ENCODE measurements around the gene DLK2.

The DLK2 gene

DNA sequence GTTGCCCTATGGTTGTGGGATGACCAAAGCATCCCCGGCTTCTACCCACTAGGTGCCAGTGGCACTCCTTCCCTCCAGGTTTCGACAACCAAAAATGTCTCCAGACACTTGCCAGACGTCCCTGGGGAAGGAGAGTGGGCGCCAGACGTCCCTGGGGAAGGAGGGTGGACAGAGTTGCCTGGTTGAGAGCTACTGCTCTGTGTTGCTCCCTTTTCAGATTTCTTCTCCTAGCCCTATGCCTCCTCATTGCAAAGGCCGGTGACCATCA lies 41.7 kb upstream of the DLK2 start:
- no peaks in the 10 kb centered on the region for H3K9me3 ChIP-seq (replicated peaks; ENCODE audit: insufficient read depth, low read length)
- TF ChIP-seq EZH2phosphoT487 (IDR thresholded peaks at IDR 0.05; ENCODE audit: low read length): no peak
- no peak for TF ChIP-seq EZH2 (optimal IDR thresholded peaks at IDR 0.05; ENCODE audit: low read depth, low read length)
- TF ChIP-seq, protein P1, sequence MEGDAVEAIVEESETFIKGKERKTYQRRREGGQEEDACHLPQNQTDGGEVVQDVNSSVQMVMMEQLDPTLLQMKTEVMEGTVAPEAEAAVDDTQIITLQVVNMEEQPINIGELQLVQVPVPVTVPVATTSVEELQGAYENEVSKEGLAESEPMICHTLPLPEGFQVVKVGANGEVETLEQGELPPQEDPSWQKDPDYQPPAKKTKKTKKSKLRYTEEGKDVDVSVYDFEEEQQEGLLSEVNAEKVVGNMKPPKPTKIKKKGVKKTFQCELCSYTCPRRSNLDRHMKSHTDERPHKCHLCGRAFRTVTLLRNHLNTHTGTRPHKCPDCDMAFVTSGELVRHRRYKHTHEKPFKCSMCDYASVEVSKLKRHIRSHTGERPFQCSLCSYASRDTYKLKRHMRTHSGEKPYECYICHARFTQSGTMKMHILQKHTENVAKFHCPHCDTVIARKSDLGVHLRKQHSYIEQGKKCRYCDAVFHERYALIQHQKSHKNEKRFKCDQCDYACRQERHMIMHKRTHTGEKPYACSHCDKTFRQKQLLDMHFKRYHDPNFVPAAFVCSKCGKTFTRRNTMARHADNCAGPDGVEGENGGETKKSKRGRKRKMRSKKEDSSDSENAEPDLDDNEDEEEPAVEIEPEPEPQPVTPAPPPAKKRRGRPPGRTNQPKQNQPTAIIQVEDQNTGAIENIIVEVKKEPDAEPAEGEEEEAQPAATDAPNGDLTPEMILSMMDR (IDR thresholded peaks at IDR 0.05; ENCODE audit: low read length): no peak
- H3K4me3 ChIP-seq (ENCODE audit: low read length): no peak overlapping the region
- H3K4me1 ChIP-seq (ENCODE audit: low read length): no peaks in the 10 kb centered on the region
- no peak overlapping the region for H3K9ac ChIP-seq (ENCODE audit: low read length)
- no peaks in the 10 kb centered on the region for H3K27me3 ChIP-seq (replicated peaks; ENCODE audit: insufficient read depth, low read length)
- no peaks in the 10 kb centered on the region for H4K20me1 ChIP-seq (ENCODE audit: insufficient read depth, low read length)
- H2AFZ ChIP-seq (ENCODE audit: low read length): no peak overlapping the region
- no peaks in the 10 kb centered on the region for H3K9me2 ChIP-seq (replicated peaks; ENCODE audit: insufficient read depth, low read length)
- 0 out of 2 replicates have a peak, but pooled peaks cover 3% of the 10 kb centered on the region for H3K36me3 ChIP-seq (replicated peaks; ENCODE audit: insufficient read depth, low read length)
- no peak for DNase-seq
- peaks cover 4% of the 10 kb centered on the region; the same call in 1 of the 2 replicates for H3K79me2 ChIP-seq (ENCODE audit: low read length)
- H3K27ac ChIP-seq (ENCODE audit: low read length): no peak overlapping the region
- no peak overlapping the region for H3K4me2 ChIP-seq (ENCODE audit: low read depth, low read length)
- no peaks in the 10 kb centered on the region for H3F3A ChIP-seq (ENCODE audit: insufficient read depth, low read length)

DNA sequence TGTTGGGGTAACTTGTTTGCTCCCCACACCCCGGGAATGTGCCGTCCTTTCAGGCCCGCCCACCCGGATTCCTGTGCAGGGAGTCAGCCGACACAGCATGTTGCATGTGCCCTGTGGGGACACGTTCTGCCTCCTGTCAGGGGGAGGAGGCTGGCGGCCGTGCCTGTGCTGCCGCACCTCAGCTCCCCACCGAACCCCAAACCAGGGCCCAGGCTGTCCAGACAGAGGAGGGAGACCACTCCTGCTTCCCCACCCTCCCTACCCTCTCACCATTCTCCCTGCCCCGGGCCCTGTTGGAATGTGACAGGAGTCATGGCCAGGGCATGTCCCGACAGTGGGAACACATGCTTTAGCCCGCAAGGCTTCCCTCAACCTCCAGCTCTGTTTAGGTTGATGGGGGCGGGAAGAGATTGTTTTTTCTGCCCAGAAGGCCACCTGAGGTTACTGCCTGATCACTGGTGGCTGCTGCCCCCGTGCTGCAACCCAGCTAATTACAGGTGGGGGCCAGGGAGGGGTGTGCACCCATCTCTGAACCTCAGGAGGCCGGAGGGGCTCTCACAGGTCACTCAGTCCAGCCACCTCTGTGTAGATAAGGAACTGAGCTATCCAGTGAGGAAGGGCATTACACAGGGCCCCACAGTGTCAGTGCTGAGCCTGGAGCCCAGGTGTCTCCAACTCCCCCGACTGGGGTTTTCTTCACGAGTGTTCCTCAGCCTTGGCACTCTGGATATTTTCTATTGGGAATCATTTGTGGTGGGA lies 41.2 kb upstream of the DLK2 start:
- Histone ChIP-seq H3K79me2 (ENCODE audit: low read length) (peaks cover 8% of the 10 kb centered on the region; the same call in 1 of the 2 replicates), H3K27me3 (replicated peaks; ENCODE audit: insufficient read depth, low read length) (no peaks in the 10 kb centered on the region), H3F3A (ENCODE audit: insufficient read depth, low read length) (no peaks in the 10 kb centered on the region), H3K9me2 (replicated peaks; ENCODE audit: insufficient read depth, low read length) (no peaks in the 10 kb centered on the region), H3K9me3 (replicated peaks; ENCODE audit: insufficient read depth, low read length) (no peaks in the 10 kb centered on the region), H3K4me2 (ENCODE audit: low read depth, low read length) (no peak overlapping the region), H3K4me3 (ENCODE audit: low read length) (no peak overlapping the region), H4K20me1 (ENCODE audit: insufficient read depth, low read length) (no peaks in the 10 kb centered on the region), H3K27ac (ENCODE audit: low read length) (no peak overlapping the region), H3K36me3 (replicated peaks; ENCODE audit: insufficient read depth, low read length) (0 out of 2 replicates have a peak, but pooled peaks cover 3% of the 10 kb centered on the region), H3K9ac (ENCODE audit: low read length) (no peak overlapping the region), H2AFZ (ENCODE audit: low read length) (no peak overlapping the region), H3K4me1 (ENCODE audit: low read length) (no peaks in the 10 kb centered on the region)
- TF ChIP-seq, protein P1 (IDR thresholded peaks at IDR 0.05; ENCODE audit: low read length): peak; percentile 32
- TF ChIP-seq EZH2 (optimal IDR thresholded peaks at IDR 0.05; ENCODE audit: low read depth, low read length): no peak
- no peak for DNase-seq

DNA sequence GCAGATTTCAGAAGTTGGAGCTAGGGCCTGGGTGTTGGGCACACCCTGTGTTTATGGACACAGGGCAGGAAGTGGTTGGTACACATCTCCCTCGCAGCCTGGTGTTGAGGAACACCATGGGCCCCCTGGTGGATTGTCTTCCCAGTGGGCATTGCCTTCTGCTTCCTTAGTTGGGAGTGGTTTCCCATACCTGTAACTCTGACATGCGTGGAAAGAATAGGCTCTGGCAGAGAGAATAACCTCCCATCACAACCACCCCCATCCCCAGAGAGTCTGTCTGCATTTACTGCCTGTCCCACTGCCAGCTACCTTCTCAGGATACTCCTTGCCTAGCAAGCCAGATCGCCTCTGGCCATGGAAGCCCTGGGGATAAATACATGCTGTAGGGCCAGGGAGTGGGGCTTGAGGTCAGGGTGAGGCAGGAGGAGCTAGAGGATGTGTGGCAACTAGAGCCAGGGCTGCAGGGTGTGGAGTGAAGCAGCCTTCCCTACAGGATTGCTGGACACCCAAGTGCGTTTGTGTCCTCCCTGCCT lies 40.1 kb upstream of the DLK2 start:
- Histone ChIP-seq H3K27ac (ENCODE audit: low read length) (no peak overlapping the region), H3K36me3 (replicated peaks; ENCODE audit: insufficient read depth, low read length) (0 out of 2 replicates have a peak, but pooled peaks cover 3% of the 10 kb centered on the region), H3K4me1 (ENCODE audit: low read length) (no peaks in the 10 kb centered on the region), H3K9me2 (replicated peaks; ENCODE audit: insufficient read depth, low read length) (no peaks in the 10 kb centered on the region), H3K9me3 (replicated peaks; ENCODE audit: insufficient read depth, low read length) (no peaks in the 10 kb centered on the region), H3F3A (ENCODE audit: insufficient read depth, low read length) (no peaks in the 10 kb centered on the region), H3K27me3 (replicated peaks; ENCODE audit: insufficient read depth, low read length) (no peaks in the 10 kb centered on the region), H2AFZ (ENCODE audit: low read length) (no peak overlapping the region), H3K4me2 (ENCODE audit: low read depth, low read length) (no peak overlapping the region), H3K9ac (ENCODE audit: low read length) (no peak overlapping the region), H3K79me2 (ENCODE audit: low read length) (peaks cover 8% of the 10 kb centered on the region; the same call in 1 of the 2 replicates), H3K4me3 (ENCODE audit: low read length) (no peak overlapping the region), H4K20me1 (ENCODE audit: insufficient read depth, low read length) (no peaks in the 10 kb centered on the region)
- DNase-seq: no peak
- TF ChIP-seq, protein P1 (IDR thresholded peaks at IDR 0.05; ENCODE audit: low read length): no peak
- TF ChIP-seq EZH2 (optimal IDR thresholded peaks at IDR 0.05; ENCODE audit: low read depth, low read length): no peak
- TF ChIP-seq EZH2phosphoT487 (IDR thresholded peaks at IDR 0.05; ENCODE audit: low read length): no peak
